ENCODE measurements around the gene BOLA2. TPM values are rescaled to one million over a fixed set of nuclear protein-coding genes. Genes with fewer than 3 reads are reported as not detected.
"Not testable (repeated sequence)": the region's sequence is repeated elsewhere in the genome, so short reads cannot be mapped to it uniquely, and the experiment has no call there.

BOLA2 gene
- total RNA-seq: 9.5 TPM

- peak; percentile 99 for ATAC-seq
- DNase-seq (ENCODE audit: low spot score); intact Hi-C loops (cut with DNase I): not testable (repeated sequence)
These were observed at the start of gene BOLA2, which contains the start of gene SLX1B for GRCh38 chr16:29454269-29454668. TSS of gene BOLA2 (minus strand) at chr16:29454351. CDS start at chr16:29454253, 98 bp downstream. TSS of gene SLX1B (plus strand) at chr16:29454533.

GRCh38 chr16:29482276-29482675 is 28.1 kb upstream of the BOLA2 start:
- intact Hi-C loops (cut with DNase I); ATAC-seq: not testable (repeated sequence)
- DNase-seq (ENCODE audit: low spot score): peak; percentile 43

- ATAC-seq; intact Hi-C loops (cut with DNase I): not testable (repeated sequence)
These were observed 17.9 kb upstream of the BOLA2 start for GRCh38 chr16:29472065-29472464.

GRCh38 chr16:29469660-29470059 is 15.5 kb upstream of the BOLA2 start:
- DNase-seq (ENCODE audit: low spot score) (peak; percentile 70), ATAC-seq (peak; percentile 93)
- intact Hi-C loops (cut with DNase I): not testable (repeated sequence)

More at GRCh38 chr16:29472065-29472464, 17.9 kb upstream of the BOLA2 start:
- not testable (repeated sequence) for DNase-seq (ENCODE audit: low spot score)

GRCh38 chr16:29467654-29468366 is 13.7 kb upstream of the BOLA2 start:
- ATAC-seq; intact Hi-C loops (cut with DNase I); DNase-seq (ENCODE audit: low spot score): not testable (repeated sequence)

- DNase-seq (ENCODE audit: low spot score); intact Hi-C loops (cut with DNase I); ATAC-seq: not testable (repeated sequence)
These were observed 12.8 kb upstream of the BOLA2 start for GRCh38 chr16:29466904-29467303.

GRCh38 chr16:29465985-29466824 is 12.1 kb upstream of the BOLA2 start:
- DNase-seq (ENCODE audit: low spot score); intact Hi-C loops (cut with DNase I): not testable (repeated sequence)
- peak; percentile 64 for ATAC-seq

GRCh38 chr16:29460647-29461030 is 6.5 kb upstream of the BOLA2 start:
- ATAC-seq; DNase-seq (ENCODE audit: low spot score); intact Hi-C loops (cut with DNase I): not testable (repeated sequence)

- intact Hi-C loops (cut with DNase I); DNase-seq (ENCODE audit: low spot score): not testable (repeated sequence)
- peak; percentile 66 for ATAC-seq
These were observed 5.8 kb upstream of the BOLA2 start, which contains the start of gene SULT1A4 for GRCh38 chr16:29459706-29460646. TSS of gene SULT1A4 (plus strand) at chr16:29459913. CDS start at chr16:29461386, 1,473 bp downstream.

- DNase-seq (ENCODE audit: low spot score); ATAC-seq; intact Hi-C loops (cut with DNase I): not testable (repeated sequence)
These were observed 3.5 kb upstream of the BOLA2 start for GRCh38 chr16:29457660-29458059.

- intact Hi-C loops (cut with DNase I); DNase-seq (ENCODE audit: low spot score): not testable (repeated sequence)
- ATAC-seq: peak; percentile 78
These were observed 677 bp upstream of the BOLA2 start for GRCh38 chr16:29454828-29455227.

- not testable (repeated sequence) for DNase-seq (ENCODE audit: low spot score)
These were observed 397 bp downstream of the BOLA2 start for GRCh38 chr16:29453754-29454153.

GRCh38 chr16:29425390-29425789 is 28.8 kb downstream of the BOLA2 start:
- intact Hi-C loops (cut with DNase I); ATAC-seq; DNase-seq (ENCODE audit: low spot score): not testable (repeated sequence)

More at GRCh38 chr16:29453754-29454153, 397 bp downstream of the BOLA2 start:
- peak; percentile 13 for ATAC-seq
- intact Hi-C loops (cut with DNase I): not testable (repeated sequence)

GRCh38 chr16:29423587-29423986 is 30.6 kb downstream of the BOLA2 start:
- intact Hi-C loops (cut with DNase I); DNase-seq (ENCODE audit: low spot score); ATAC-seq: not testable (repeated sequence)

GRCh38 chr16:29405249-29405648 is 48.9 kb downstream of the BOLA2 start:
- DNase-seq (ENCODE audit: low spot score); ATAC-seq; intact Hi-C loops (cut with DNase I): not testable (repeated sequence)
